A549 (cell line): ENCODE measurements around the gene ARHGAP35. TPM values are rescaled to one million over a fixed set of nuclear protein-coding genes. Genes with fewer than 3 reads are reported as not detected.
"Not testable (repeated sequence)": the region's sequence is repeated elsewhere in the genome, so short reads cannot be mapped to it uniquely, and the experiment has no call there.

ENCODE experiments used
- ATAC-seq, 2 experiments: fragments of 200-7000 bp in 1 of 2; fragments of >200 bp in 1 of 2; cut with Nextera tagmentation in 1 of 2; cut with Tn5 transposase in 1 of 2; 3 replicates each; pipeline versions ENCODE4 v1.8.0 to v1.9.1; 2018 to 2020; ENCODE audit warnings: mild to moderate bottlenecking in 1 of 2, moderate library complexity in 1 of 2
- CTCF ChIA-PET: fragments of 300-600 bp; sonication (Branson Sonifier 250); formaldehyde crosslinking; extraction: SDS; loops from one replicate; lab custom pipeline; 2021; ENCODE audit warnings: antibody characterized with exemption, inconsistent platforms; lab: Yijun Ruan, JAX
- POLR2A ChIA-PET: fragments of 350-600 bp; formaldehyde crosslinking; extraction: SDS; loops from one replicate; lab custom pipeline; 2021; ENCODE audit warnings: antibody characterized with exemption, inconsistent platforms; lab: Yijun Ruan, JAX
- DNase-seq, 2 experiments: peaks; one replicate each; pipeline versions ENCODE4 v3.0.0 to v3.0.0-alpha.2; 2011 to 2016; ENCODE audit warnings: low read depth in 1 of 2, low spot score in 1 of 2
- FAIRE-seq: peaks from 2 replicates; lab custom pipeline; 2011; peaks lifted over from hg19 to GRCh38; lab: Jason Lieb, UNC
- H3K27ac ChIP-seq, 2 experiments: fragments of >200 bp; sonication (Bioruptor Twin); formaldehyde crosslinking; 3 replicates each; pipeline ENCODE4 v1.5.1; 2016 to 2017
- H3K4me1 ChIP-seq: fragments of >200 bp; sonication (Bioruptor Twin); formaldehyde crosslinking; 3 replicates; pipeline ENCODE4 v1.6.1; 2016
- H3K4me2 ChIP-seq: fragments of >200 bp; sonication (Bioruptor Twin); formaldehyde crosslinking; 3 replicates; pipeline ENCODE4 v1.6.1; 2016
- H3K4me3 ChIP-seq: fragments of >200 bp; sonication (Bioruptor Twin); formaldehyde crosslinking; 3 replicates; pipeline ENCODE4 v1.5.1; 2016
- H3K9me3 ChIP-seq: fragments of >200 bp; sonication (Bioruptor Twin); formaldehyde crosslinking; 3 replicates; pipeline ENCODE4 v1.6.1; 2016
- BHLHE40 ChIP-seq: IDR thresholded peaks from 2 replicates; pipeline ENCODE4 v1.6.1; 2012; ENCODE audit warnings: low read depth, low read length, inconsistent platforms
- CEBPB ChIP-seq, 2 experiments: fragments of >200 bp in 1 of 2; sonication (Bioruptor Twin) in 1 of 2; formaldehyde crosslinking in 1 of 2; IDR thresholded peaks; 2 replicates each; pipeline ENCODE4 v1.6.1; 2012 to 2016
- CHD2 ChIP-seq: fragments of 150-350 bp; IDR thresholded peaks from 2 replicates; pipeline ENCODE4 v1.6.1; 2014; ENCODE audit warnings: low read length; ENCODE audit not compliant: partially characterized antibody
- EHF ChIP-seq: fragments of 250-450 bp; sonication (Bioruptor Pico); IDR thresholded peaks from 2 replicates; pipeline ENCODE4 v1.5.0; 2020; ENCODE audit warnings: mild to moderate bottlenecking
- FOSB ChIP-seq: fragments of 250-450 bp; sonication (Bioruptor Pico); IDR thresholded peaks from 2 replicates; pipeline ENCODE4 v1.5.0; 2020; ENCODE audit warnings: mild to moderate bottlenecking, moderate library complexity
- FOSL2 ChIP-seq, 2 experiments: fragments of 450-650 bp in 1 of 2; fragments of >200 bp in 1 of 2; sonication (Bioruptor Twin) in 1 of 2; formaldehyde crosslinking; IDR thresholded peaks; 2 replicates each; pipeline versions ENCODE4 v1.5.0 to v1.6.1; 2016 to 2020; ENCODE audit warnings: mild to moderate bottlenecking in 1 of 2, moderate library complexity in 1 of 2
- HOXA7 ChIP-seq: fragments of 250-450 bp; sonication (Bioruptor Pico); IDR thresholded peaks from 2 replicates; pipeline ENCODE4 v1.5.0; 2020; ENCODE audit warnings: mild to moderate bottlenecking, moderate library complexity
- HOXB13 ChIP-seq: fragments of 250-450 bp; sonication (Bioruptor Pico); IDR thresholded peaks from 2 replicates; pipeline ENCODE4 v1.5.0; 2020; ENCODE audit warnings: low read depth, mild to moderate bottlenecking, moderate library complexity
- JUN ChIP-seq, 2 experiments: fragments of >200 bp; sonication (Bioruptor Twin); formaldehyde crosslinking; IDR thresholded peaks; 2 replicates in 1 of 2; 3 replicates in 1 of 2; pipeline ENCODE4 v1.6.1; 2016 to 2017
- KDM1A ChIP-seq: fragments of 200-600 bp; sonication (generic); IDR thresholded peaks from 2 replicates; pipeline ENCODE4 v1.6.1; 2016; ENCODE audit warnings: low read depth, mild to moderate bottlenecking
- KDM5A ChIP-seq: fragments of 200-600 bp; sonication (generic); IDR thresholded peaks from 2 replicates; pipeline ENCODE4 v1.6.1; 2016; ENCODE audit warnings: antibody characterized with exemption, mild to moderate bottlenecking
- NFE2L2 ChIP-seq: fragments of 150-350 bp; conservative IDR thresholded peaks from 2 replicates; pipeline ENCODE4 v1.6.1; 2014; ENCODE audit warnings: low read length
- NPAS2 ChIP-seq: fragments of 250-450 bp; sonication (Bioruptor Pico); IDR thresholded peaks from 2 replicates; pipeline ENCODE4 v1.8.0; 2022; ENCODE audit warnings: mild to moderate bottlenecking, moderate library complexity, borderline replicate concordance
- POLR2A ChIP-seq: IDR thresholded peaks from 2 replicates; pipeline ENCODE4 v1.6.1; 2012; ENCODE audit warnings: mild to moderate bottlenecking, low read length
- RAD21 ChIP-seq, 2 experiments: fragments of >200 bp in 1 of 2; sonication (Bioruptor Twin) in 1 of 2; formaldehyde crosslinking in 1 of 2; IDR thresholded peaks in 1 of 2; conservative IDR thresholded peaks in 1 of 2; 2 replicates in 1 of 2; 3 replicates in 1 of 2; pipeline ENCODE4 v1.6.1; 2012 to 2018; ENCODE audit warnings: inconsistent platforms in 1 of 2
- RARB ChIP-seq: fragments of 250-450 bp; sonication (Bioruptor Pico); IDR thresholded peaks from 2 replicates; pipeline ENCODE4 v1.8.0; 2021; ENCODE audit warnings: mild to moderate bottlenecking, moderate library complexity
- RCOR1 ChIP-seq: fragments of 150-350 bp; IDR thresholded peaks from 2 replicates; pipeline ENCODE4 v1.6.1; 2014; ENCODE audit warnings: antibody characterized with exemption, low read length, low read depth
- SREBF2 ChIP-seq: fragments of 450-650 bp; IDR thresholded peaks from 2 replicates; pipeline ENCODE4 v1.6.1; 2014; ENCODE audit warnings: mild to moderate bottlenecking, moderate library complexity
- TFCP2L1 ChIP-seq: fragments of 250-450 bp; sonication (Bioruptor Pico); IDR thresholded peaks from 2 replicates; pipeline ENCODE4 v1.5.0; 2021; ENCODE audit warnings: mild to moderate bottlenecking
- ZC3H11A ChIP-seq: fragments of 450-650 bp; IDR thresholded peaks from 2 replicates; pipeline ENCODE4 v1.6.1; 2014; ENCODE audit warnings: antibody characterized with exemption, mild to moderate bottlenecking
- ZFP36 ChIP-seq: fragments of 450-650 bp; IDR thresholded peaks from 2 replicates; pipeline ENCODE4 v1.6.1; 2014; ENCODE audit warnings: borderline replicate concordance; ENCODE audit not compliant: partially characterized antibody
- ZSCAN20 ChIP-seq: fragments of 250-450 bp; sonication (Bioruptor Pico); IDR thresholded peaks from 2 replicates; pipeline ENCODE4 v1.8.0; 2022; ENCODE audit warnings: mild to moderate bottlenecking, moderate library complexity
- WGBS: methylation state at CpG from one replicate; pipeline ENCODE4 v1.1.6; 2017; ENCODE audit errors: missing lambda C conversion rate; 5-methylcytosine and 5-hydroxymethylcytosine counted together
- polyA plus RNA-seq, 4 experiments: library from polyadenylated mRNA; depleted of rRNA in 3 of 4; stranded (reverse); fragments of >200 nt; fragmentation: RNase III in 1 of 4; extraction: RNeasy Plus Mini Kit Qiagen cat#74134 plus additional on column Dnase treatment in 1 of 4; gene quantifications; 2 replicates in 3 of 4; 3 replicates in 1 of 4; pipeline ENCODE4 v1.2.3, GENCODE V29; 2011 to 2017
- TF ChIP-seq, protein P1 (sequence below): fragments of 150-350 bp; IDR thresholded peaks from 2 replicates; pipeline ENCODE4 v1.6.1; 2014; ENCODE audit warnings: low read depth, mild to moderate bottlenecking, low read length

Gene ARHGAP35
- polyA plus RNA-seq, 2 of the 4 experiments (the other 2 are of a cell fraction) = 33.3 to 48.5 TPM

DNA sequence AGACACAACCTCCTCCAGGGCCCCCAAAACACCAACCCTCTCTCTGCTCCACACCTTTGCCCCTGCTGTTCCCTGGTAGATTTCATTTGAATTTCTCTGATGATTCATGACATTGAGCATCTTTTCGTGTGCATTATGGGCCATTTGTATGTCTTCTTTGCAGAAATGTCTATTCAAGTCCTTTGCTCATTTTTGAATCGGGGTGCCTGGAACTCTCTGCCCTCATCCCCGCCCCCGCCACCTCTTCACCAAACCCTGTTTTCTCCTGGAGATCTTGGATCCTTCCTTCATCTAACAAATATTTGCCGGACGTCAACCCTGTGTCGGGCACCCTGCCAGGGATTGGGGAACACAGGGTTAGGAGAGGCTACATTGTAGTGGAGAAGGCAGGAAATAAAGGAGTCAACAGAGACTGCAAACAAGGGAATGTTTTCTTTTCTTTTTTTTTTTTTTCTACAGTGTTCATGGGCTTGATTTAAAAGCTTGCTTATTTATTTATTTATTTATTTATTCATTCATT is 46.9 kb upstream of the ARHGAP35 start:
- H3K4me2 ChIP-seq = peak overlapping the region; percentile 71
- CTCF ChIA-PET = interaction anchor here (0.6 to 44.5 kb wide), 11 partner anchors 9 to 124 kb away, joined by 3 to 1222 read pairs (median 4); no protein-coding TSS in a partner anchor
- no peaks in the 10 kb centered on the region for H3K9me3 ChIP-seq
- POLR2A ChIA-PET = interaction anchor here (1.2 to 1.5 kb wide), 2 partner anchors 9 to 30 kb away, joined by 3 read pairs; no protein-coding TSS in a partner anchor
- DNase-seq (peak; percentile 47 to 84), ATAC-seq (peak; percentile 65 to 75), FAIRE-seq (peak; percentile 13)
- H3K27ac ChIP-seq = peak overlapping the region; percentile 38 to 74
- WGBS = 14% methylated on average over 7 of the region's 7 CpGs
- H3K4me1 ChIP-seq = peaks cover 18% of the 10 kb centered on the region
- TF ChIP-seq, protein P1, sequence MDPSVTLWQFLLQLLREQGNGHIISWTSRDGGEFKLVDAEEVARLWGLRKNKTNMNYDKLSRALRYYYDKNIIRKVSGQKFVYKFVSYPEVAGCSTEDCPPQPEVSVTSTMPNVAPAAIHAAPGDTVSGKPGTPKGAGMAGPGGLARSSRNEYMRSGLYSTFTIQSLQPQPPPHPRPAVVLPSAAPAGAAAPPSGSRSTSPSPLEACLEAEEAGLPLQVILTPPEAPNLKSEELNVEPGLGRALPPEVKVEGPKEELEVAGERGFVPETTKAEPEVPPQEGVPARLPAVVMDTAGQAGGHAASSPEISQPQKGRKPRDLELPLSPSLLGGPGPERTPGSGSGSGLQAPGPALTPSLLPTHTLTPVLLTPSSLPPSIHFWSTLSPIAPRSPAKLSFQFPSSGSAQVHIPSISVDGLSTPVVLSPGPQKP = no peak
- TF ChIP-seq ZC3H11A = peak; percentile 3; the same call in 1 of the 2 replicates
- TF ChIP-seq RCOR1 = no peak
- no peak for TF ChIP-seq NFE2L2
- no peak for TF ChIP-seq FOSL2 (IDR thresholded peaks at IDR 0.05)
- TF ChIP-seq FOSL2 (CRISPR knock-in tag; IDR thresholded peaks at IDR 0.05) = peak; percentile 5; the same call in 1 of the 2 replicates
- no peak overlapping the region for H3K4me3 ChIP-seq

DNA sequence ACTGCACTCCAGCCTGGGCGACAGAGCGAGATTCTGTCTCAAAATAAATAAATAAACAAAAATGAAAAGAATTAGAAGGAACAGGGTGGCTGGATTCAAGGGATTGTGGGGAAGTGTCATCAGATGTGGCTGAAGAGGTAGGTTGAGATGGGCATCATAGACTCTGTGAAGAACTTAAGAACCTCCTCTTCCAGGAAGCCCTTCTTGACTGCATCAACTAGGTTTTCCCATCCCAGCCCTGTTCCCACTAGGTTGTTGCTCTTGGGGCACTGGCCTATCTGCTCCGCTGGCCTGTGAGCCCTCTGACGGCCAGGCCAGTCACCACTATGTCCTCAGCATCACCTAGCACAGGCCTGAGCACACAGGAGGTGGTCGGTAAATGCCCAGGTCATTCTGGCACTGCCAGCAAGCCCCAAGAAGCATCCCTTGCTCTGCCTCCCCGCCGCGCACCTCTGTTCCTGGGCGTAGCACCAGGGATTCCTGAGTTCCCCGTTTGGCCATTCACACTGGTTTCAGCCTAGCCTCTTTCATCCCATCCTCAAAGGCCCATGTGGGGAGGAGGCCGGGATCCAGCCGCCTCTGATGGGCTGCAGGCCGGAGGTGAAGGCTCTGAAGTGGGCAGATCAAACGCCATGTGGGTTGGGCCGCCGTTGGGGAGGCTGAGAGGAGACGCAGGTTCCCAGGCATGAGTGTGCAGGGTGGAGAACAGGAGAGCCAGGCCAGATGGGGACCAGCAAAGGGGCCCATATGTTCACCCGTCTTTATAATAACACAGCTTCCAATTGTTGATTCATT is 44.8 kb upstream of the ARHGAP35 start:
- 85% methylated on average over 17 of the region's 18 CpGs for WGBS
- no peak overlapping the region for H3K4me3 ChIP-seq
- H3K9me3 ChIP-seq = no peaks in the 10 kb centered on the region
- no peak for ATAC-seq
- CTCF ChIA-PET = interaction anchor here (0.9 to 44.5 kb wide), 10 partner anchors 12 to 175 kb away, joined by 3 to 1222 read pairs (median 4); no protein-coding TSS in a partner anchor
- no peak for DNase-seq
- FAIRE-seq = no peak
- 0 out of 6 replicates have a peak overlapping the region, but pooled peaks of 1 of the 2 experiments have one; percentile 3 for H3K27ac ChIP-seq
- no peak overlapping the region for H3K4me2 ChIP-seq
- peaks cover 18% of the 10 kb centered on the region for H3K4me1 ChIP-seq
- TF ChIP-seq TFCP2L1 (no peak), ZFP36 (peak; percentile 86)
- TF ChIP-seq, all 56 proteins: peak for 1
- POLR2A ChIA-PET = interaction anchor here (0.6 to 0.9 kb wide), 2 partner anchors 27 to 150 kb away, joined by 3 to 6 read pairs; partner anchors contain the start of gene SLC1A5

DNA sequence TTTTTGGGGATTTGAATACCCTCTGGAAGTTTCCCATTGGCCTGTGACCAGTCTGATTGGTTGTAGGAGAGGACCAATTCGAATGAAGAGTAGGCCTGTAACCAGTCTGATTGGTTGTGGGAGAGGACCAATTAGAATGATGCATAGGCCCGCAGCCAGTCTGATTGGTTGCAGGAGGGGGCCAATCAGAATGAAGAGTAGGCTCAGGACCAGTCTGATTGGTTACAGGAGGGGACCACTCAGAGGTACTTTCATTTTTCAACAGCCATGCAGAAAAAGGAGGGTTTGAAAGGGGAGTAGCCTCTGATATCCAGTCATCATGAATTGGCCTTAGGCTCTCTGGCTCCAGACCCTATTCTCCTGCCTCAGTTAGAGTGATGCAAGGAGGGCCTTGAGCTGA is 42.0 kb upstream of the ARHGAP35 start:
- Histone ChIP-seq H3K4me2 (no peak overlapping the region), H3K4me3 (no peak overlapping the region), H3K4me1 (peaks cover 7% of the 10 kb centered on the region), H3K27ac (no peak overlapping the region), H3K9me3 (no peaks in the 10 kb centered on the region)
- TF ChIP-seq KDM5A = no peak
- ChIA-PET CTCF (interaction anchor here (0.9 to 44.5 kb wide), 6 partner anchors 9 to 183 kb away, joined by 3 to 1222 read pairs (median 5); no protein-coding TSS in a partner anchor), POLR2A (no interaction called here)
- DNase-seq = peak in 1 of 2 experiments; percentile 69
- 93% methylated on average over 2 of the region's 2 CpGs for WGBS
- FAIRE-seq = no peak
- ATAC-seq = peak in 1 of 2 experiments; percentile 56; a peak in 3 of 6 replicates

DNA sequence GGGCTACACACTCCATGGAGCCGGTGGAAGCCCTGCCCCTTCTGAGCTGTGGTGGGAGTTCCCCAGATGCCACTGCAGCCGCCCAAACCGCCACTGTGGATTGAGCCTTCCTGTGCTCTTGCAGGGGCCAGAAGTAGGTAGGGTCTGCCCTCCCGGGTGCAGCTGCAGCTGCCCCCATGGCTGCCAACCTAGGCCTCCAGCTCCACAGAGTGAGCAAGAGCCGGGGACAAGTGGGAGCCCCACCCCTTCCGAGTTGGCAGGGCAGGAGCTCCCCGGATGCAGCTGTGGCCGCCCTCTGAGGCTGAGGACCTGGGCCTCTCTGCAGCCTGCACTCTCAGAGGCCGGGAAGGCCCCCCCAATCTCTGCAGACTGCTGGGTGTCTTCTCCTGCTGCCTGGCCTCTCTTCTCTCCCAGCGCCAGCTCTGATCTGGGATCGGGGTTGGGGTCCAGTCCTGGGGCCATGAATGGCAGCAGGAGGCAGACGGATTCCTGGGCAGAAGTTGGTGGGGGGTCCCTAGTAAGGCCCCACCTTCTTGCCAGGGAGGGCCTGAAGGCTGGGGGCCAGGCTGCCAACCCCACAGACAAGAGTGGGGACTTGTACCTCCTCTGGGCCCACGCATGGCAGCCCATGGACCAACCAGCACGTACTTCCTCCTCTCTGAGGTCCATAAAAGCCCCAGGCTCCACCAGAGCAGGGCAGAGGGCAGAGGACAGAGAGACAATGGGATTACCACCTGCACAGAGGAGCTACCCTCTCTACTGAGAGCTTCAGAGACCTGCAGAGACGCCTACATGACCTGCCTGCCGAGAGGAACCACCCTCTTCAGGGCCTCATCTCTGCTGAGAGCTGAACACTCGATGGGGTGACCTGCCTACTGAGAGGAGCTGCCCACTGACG is 39.0 kb upstream of the ARHGAP35 start:
- no peak overlapping the region for H3K4me3 ChIP-seq
- H3K4me1 ChIP-seq = no peaks in the 10 kb centered on the region
- no peak overlapping the region for H3K4me2 ChIP-seq
- ChIA-PET POLR2A (interaction anchor here (0.6 to 1.2 kb wide), 3 partner anchors 9 to 456 kb away, joined by 3 to 4 read pairs (median 3); partner anchors contain the start of gene SLC1A5), CTCF (interaction anchor here (0.8 to 44.5 kb wide), 8 partner anchors 9 to 192 kb away, joined by 3 to 1222 read pairs (median 10); no protein-coding TSS in a partner anchor)
- DNase-seq = no peak
- H3K9me3 ChIP-seq = no peaks in the 10 kb centered on the region
- no peak for TF ChIP-seq JUN (IDR thresholded peaks at IDR 0.05)
- no peak for TF ChIP-seq RARB (CRISPR knock-in tag)
- TF ChIP-seq CHD2 = no peak
- TF ChIP-seq HOXA7 (CRISPR knock-in tag) = no peak
- no peak for TF ChIP-seq CEBPB (IDR thresholded peaks at IDR 0.05)
- no peak for TF ChIP-seq KDM1A
- TF ChIP-seq EHF (CRISPR knock-in tag) = no peak
- no peak for TF ChIP-seq BHLHE40
- TF ChIP-seq POLR2A = no peak
- TF ChIP-seq ZSCAN20 (CRISPR knock-in tag) = no peak
- TF ChIP-seq FOSL2 (IDR thresholded peaks at IDR 0.05) = no peak
- no peak for TF ChIP-seq FOSL2 (CRISPR knock-in tag; IDR thresholded peaks at IDR 0.05)
- TF ChIP-seq FOSB (CRISPR knock-in tag) = no peak
- TF ChIP-seq HOXB13 (CRISPR knock-in tag) = no peak
- no peak for TF ChIP-seq NPAS2
- TF ChIP-seq SREBF2 = no peak
- TF ChIP-seq RAD21 (conservative IDR thresholded peaks at IDR 0.05 in 1 of 2, IDR thresholded peaks at IDR 0.05 in 1 of 2) = no peak
- TF ChIP-seq, all 56 proteins: peak for 0
- peak; percentile 11 to 32; a peak in 3 of 6 replicates for ATAC-seq
- FAIRE-seq = no peak
- WGBS = 78% methylated on average over 18 of the region's 18 CpGs
- H3K27ac ChIP-seq = peak overlapping the region in 1 of 2 experiments; percentile 15; a peak in 1 of 6 replicates

DNA sequence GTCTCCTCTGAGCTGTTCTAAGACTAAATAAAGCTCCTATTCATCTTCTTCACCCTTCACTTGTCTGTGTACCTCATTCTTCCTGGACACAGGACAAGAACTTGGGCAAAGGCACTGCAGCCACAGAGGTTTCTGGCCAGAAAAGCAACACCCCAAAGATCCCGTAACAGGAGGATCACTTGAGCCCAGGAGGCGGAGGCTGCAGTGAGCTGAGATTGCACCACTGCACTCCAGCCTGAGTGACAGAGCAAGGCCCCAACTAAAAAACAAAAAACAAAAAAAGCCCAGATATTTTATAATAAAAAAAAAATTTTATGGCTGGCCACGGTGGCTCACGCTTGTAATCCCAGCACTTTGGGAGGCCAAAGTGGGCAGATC is 38.4 kb upstream of the ARHGAP35 start:
- not testable (repeated sequence) for FAIRE-seq, H3K4me3 ChIP-seq, DNase-seq, ATAC-seq, H3K27ac ChIP-seq, H3K9me3 ChIP-seq, H3K4me1 ChIP-seq, H3K4me2 ChIP-seq
- WGBS = 97% methylated on average over 4 of the region's 4 CpGs
- POLR2A ChIA-PET = interaction anchor here (0.6 to 1.3 kb wide), 2 partner anchors 34 to 1027 kb away, joined by 3 read pairs; partner anchors contain the start of gene SLC1A5
- CTCF ChIA-PET = interaction anchor here (0.8 to 44.5 kb wide), 8 partner anchors 8 to 191 kb away, joined by 3 to 1222 read pairs (median 10); no protein-coding TSS in a partner anchor
